Transverse colon (tissue), 4 donors: ENCODE results near the gene NLRP8.

ENCODE experiments used
- CTCF ChIP-seq, 5 experiments: fragments of 200-600 bp in 3 of 5; fragments of 450-650 bp in 2 of 5; sonication (generic) in 3 of 5; IDR thresholded peaks; 1 replicate in 2 of 5; 2 replicates in 3 of 5; pipeline ENCODE4 v1.5.1; 2016 to 2017; ENCODE audit warnings: antibody characterized with exemption in 5 of 5, inconsistent platforms in 3 of 5, mild to moderate bottlenecking in 2 of 5, moderate library complexity in 1 of 5
- EP300 ChIP-seq: sonication (generic); formaldehyde crosslinking; IDR thresholded peaks from one replicate; pipeline ENCODE4 v1.6.1; 2017; ENCODE audit warnings: antibody characterized with exemption, low read depth
- POLR2A ChIP-seq: fragments of 450-650 bp; IDR thresholded peaks from one replicate; pipeline ENCODE4 v1.6.1; 2016; ENCODE audit warnings: antibody characterized with exemption, mild to moderate bottlenecking, moderate library complexity
- POLR2AphosphoS5 ChIP-seq, 3 donors: sonication (generic); formaldehyde crosslinking; IDR thresholded peaks; one replicate each; pipeline ENCODE4 v1.6.1; 2016; ENCODE audit warnings: antibody characterized with exemption in 3 of 3

- TF ChIP-seq CTCF (IDR thresholded peaks at IDR 0.05) (no peak), POLR2A (no peak), POLR2AphosphoS5 (IDR thresholded peaks at IDR 0.05) (no peak), EP300 (no peak)
These were observed at the start of gene NLRP8 for GRCh38 chr19:55947532-55947931.
